Mucosa of descending colon (tissue), 3 donors: Measurements from ENCODE around the gene ACSS1. TPM values are rescaled to one million over a fixed set of nuclear protein-coding genes. Genes with fewer than 3 reads are reported as not detected.

Source experiments
- ATAC-seq: fragments of 200-7000 bp; cut with Tn5 transposase; one replicate; pipeline ENCODE4 v1.9.1; 2020; ENCODE audit warnings: mild to moderate bottlenecking, moderate library complexity
- DNase-seq, 3 donors: peaks; one replicate each; pipeline ENCODE4 v3.0.0-alpha.2; 2020
- H3K36me3 ChIP-seq: fragments of 200-600 bp; one replicate; pipeline ENCODE4 v1.8.0; 2021; ENCODE audit warnings: low read depth, mild to moderate bottlenecking
- H3K4me1 ChIP-seq: fragments of 200-600 bp; one replicate; pipeline ENCODE4 v1.8.0; 2021; ENCODE audit warnings: low read depth, mild to moderate bottlenecking
- H3K4me3 ChIP-seq: fragments of 200-600 bp; one replicate; pipeline ENCODE4 v1.8.0; 2021; ENCODE audit warnings: mild to moderate bottlenecking
- H3K9me3 ChIP-seq: fragments of 200-600 bp; one replicate; pipeline ENCODE4 v1.8.0; 2021; ENCODE audit warnings: mild to moderate bottlenecking
- intact Hi-C, 2 donors: fragments of 100-400 bp; cut with DNase I in 1 of 2; cut with micrococcal nuclease in 1 of 2; formaldehyde crosslinking; loops; one replicate each; pipeline versions ENCODE4 v1.11.0 to v1.11.1; 2022; cut with DNase I, micrococcal nuclease
- total RNA-seq, 3 donors: library from RNA; stranded (reverse); fragmentation: NEBNext Ultra II Directional in 2 of 3; extraction: Animal tissue kit (Norgen Biotek cat#: 25700) in 2 of 3; gene quantifications; one replicate each; pipeline versions ENCODE4 v1.2.1 to v1.2.4, GENCODE V29; 2021 to 2023
- TF ChIP-seq, protein P1 (sequence below): fragments of 200-600 bp; IDR thresholded peaks from one replicate; pipeline ENCODE4 v1.8.0; 2022; ENCODE audit warnings: antibody characterized with exemption, mild to moderate bottlenecking
- donor health status: DM: no; HTN: no; CAD: no; lungs with moderate emphysema.
- donor health status: DM: no; HTN: no; CAD: no.
- donor health status: DM: no; HTN: yes; CAD: no.

ACSS1 gene
- total RNA-seq, 3 donors from 2014 or later, result 29.8 to 37.9 (median 36.9) TPM

DNA sequence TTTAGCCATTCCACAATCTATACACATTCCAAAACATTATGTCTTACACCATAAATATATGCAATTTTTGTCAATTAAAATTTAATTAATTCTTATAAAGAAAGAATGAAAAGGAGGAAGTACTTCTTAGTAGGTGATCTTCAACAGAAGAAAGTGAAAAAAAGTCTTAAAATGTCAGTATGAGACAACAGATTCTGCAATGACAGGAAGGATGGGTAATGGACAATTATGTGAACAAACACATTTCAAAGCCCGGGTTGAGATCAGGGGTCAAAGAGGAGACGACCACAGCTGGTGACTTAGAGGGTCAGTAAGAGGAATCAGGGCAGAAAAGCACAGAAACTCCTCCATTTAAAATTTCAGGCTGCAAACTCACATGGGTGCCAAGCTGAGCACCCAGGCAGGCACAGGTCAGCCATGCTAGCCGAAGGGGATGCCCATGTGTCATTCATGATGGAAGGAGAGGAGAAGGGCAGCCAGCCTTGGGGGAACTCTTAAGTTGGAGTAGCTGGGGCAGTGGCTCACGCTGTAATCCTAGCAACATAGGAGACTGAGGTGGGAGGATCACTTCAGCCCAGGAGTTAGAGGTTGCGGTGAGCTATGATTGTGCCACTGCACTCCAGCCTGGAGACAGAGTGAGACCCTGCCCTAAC lies 13.0 kb upstream of the ACSS1 start:
- DNase-seq (no peak), ATAC-seq (no peak)
- intact Hi-C loops, result no loop called here

DNA sequence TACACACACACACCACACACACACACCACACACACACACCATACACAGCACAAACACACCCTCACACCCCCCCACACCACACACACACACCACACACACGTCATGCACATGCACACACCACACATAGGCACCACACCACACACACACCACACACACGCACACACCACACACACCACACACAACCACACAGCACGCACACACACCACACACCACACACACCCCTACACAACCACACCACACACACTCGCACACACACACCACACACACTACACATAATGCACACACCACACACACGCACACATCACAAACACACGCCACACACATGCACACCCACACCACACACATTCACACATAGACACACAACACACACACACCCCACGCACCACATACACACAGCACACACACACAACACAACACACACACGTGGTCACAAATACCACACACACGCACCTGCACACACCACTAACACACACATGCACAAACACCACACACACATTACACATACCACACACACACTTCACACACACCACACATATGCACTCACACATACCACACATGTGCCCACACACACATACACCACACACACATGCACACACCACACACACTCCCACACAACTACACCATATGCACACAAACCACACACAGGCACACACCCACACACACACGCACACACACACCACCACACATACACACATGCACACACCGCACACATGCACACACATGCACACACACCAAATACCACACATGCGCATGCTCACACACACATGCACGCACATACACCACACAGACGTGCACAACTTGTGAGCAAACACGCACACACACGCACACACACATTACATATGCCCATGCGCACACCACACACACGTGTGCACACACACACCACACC lies 9.4 kb upstream of the ACSS1 start:
- ATAC-seq (no peak), DNase-seq (peak in 1 of 3 donors; percentile 13)
- intact Hi-C loops, result loop anchor here in 1 of 2 donors (2.0 kb wide), 1 partner anchor 73 kb away; no protein-coding TSS in a partner anchor
- no peak overlapping the region for H3K4me3 ChIP-seq
- peaks cover 7% of the 10 kb centered on the region for H3K4me1 ChIP-seq
- TF ChIP-seq, protein P1, sequence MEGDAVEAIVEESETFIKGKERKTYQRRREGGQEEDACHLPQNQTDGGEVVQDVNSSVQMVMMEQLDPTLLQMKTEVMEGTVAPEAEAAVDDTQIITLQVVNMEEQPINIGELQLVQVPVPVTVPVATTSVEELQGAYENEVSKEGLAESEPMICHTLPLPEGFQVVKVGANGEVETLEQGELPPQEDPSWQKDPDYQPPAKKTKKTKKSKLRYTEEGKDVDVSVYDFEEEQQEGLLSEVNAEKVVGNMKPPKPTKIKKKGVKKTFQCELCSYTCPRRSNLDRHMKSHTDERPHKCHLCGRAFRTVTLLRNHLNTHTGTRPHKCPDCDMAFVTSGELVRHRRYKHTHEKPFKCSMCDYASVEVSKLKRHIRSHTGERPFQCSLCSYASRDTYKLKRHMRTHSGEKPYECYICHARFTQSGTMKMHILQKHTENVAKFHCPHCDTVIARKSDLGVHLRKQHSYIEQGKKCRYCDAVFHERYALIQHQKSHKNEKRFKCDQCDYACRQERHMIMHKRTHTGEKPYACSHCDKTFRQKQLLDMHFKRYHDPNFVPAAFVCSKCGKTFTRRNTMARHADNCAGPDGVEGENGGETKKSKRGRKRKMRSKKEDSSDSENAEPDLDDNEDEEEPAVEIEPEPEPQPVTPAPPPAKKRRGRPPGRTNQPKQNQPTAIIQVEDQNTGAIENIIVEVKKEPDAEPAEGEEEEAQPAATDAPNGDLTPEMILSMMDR, result no peak
- H3K9me3 ChIP-seq, result no peaks in the 10 kb centered on the region
- no peaks in the 10 kb centered on the region for H3K36me3 ChIP-seq

More for the DNA sequence above, 13.0 kb upstream of the ACSS1 start:
- Histone ChIP-seq H3K4me3 (no peak overlapping the region), H3K4me1 (no peaks in the 10 kb centered on the region), H3K9me3 (no peaks in the 10 kb centered on the region), H3K36me3 (no peaks in the 10 kb centered on the region)
- TF ChIP-seq, protein P1, result no peak

DNA sequence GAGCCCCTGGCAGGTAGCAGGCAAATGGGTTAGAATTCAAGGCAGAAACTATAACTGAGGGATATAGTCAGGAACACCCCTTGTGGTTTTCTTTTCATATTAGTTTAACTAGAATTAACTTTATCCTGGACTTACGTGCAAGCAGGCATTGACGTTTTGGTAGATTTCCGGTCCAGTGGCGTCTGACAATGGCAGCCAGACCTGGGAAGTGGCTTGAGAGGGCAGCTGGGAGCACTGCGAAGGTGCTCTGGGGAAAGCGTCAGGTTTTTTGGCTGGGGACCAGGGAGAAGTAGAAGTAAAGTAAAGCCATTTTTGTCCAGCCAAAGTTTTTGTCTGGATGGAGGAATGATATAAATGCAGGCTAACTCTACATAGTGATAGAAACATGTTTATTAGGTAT lies 8.4 kb upstream of the ACSS1 start:
- Histone ChIP-seq H3K9me3 (no peaks in the 10 kb centered on the region), H3K4me3 (no peak overlapping the region), H3K36me3 (no peaks in the 10 kb centered on the region), H3K4me1 (peaks cover 7% of the 10 kb centered on the region)
- TF ChIP-seq, protein P1, result no peak
- intact Hi-C loops, result loop anchor here in 1 of 2 donors (2.0 kb wide), 1 partner anchor 72 kb away; no protein-coding TSS in a partner anchor
- ATAC-seq (no peak), DNase-seq (peak in 1 of 3 donors; percentile 9)

DNA sequence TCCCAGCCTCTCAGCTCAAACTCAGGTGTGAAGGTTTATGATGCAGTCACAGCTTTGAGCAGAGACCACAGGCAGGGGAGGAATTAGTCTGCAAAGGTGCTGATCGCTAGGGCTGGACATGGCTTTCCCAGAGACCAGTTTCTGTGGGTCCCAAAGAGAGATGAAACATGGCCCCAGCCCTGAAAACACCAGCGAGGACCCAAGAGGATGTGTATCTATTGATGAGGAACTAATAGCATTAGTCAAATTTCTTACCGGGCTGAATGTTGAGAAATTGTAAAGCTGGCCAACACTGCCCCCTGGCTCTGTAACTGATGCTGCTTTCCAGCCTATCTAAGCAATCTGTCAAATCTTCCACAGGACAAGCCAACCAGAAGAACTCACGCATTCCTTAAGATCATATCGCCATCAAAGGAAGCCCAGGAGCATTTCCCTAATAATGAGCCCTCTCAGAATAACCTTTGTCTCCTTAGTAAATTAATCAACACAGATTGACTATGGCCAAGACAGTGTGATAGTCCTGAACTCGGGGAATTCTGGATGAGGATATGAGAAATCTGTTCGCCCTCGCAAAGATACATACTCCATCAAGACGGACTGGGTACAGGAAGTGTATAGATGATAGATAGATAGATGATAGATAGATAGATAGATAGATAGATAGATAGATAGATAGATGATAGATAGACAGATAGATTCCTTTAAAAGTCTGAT lies 7.8 kb upstream of the ACSS1 start:
- no peaks in the 10 kb centered on the region for H3K36me3 ChIP-seq
- no peak overlapping the region for H3K4me3 ChIP-seq
- ATAC-seq (peak; percentile 79), DNase-seq (peak in 2 of 3 donors; percentile 64 to 87)
- H3K4me1 ChIP-seq, result peaks cover 7% of the 10 kb centered on the region
- H3K9me3 ChIP-seq, result no peaks in the 10 kb centered on the region
- TF ChIP-seq, protein P1, result no peak
- intact Hi-C loops, result loop anchor here (2.0 kb wide), 1 partner anchor 71 kb away; no protein-coding TSS in a partner anchor

DNA sequence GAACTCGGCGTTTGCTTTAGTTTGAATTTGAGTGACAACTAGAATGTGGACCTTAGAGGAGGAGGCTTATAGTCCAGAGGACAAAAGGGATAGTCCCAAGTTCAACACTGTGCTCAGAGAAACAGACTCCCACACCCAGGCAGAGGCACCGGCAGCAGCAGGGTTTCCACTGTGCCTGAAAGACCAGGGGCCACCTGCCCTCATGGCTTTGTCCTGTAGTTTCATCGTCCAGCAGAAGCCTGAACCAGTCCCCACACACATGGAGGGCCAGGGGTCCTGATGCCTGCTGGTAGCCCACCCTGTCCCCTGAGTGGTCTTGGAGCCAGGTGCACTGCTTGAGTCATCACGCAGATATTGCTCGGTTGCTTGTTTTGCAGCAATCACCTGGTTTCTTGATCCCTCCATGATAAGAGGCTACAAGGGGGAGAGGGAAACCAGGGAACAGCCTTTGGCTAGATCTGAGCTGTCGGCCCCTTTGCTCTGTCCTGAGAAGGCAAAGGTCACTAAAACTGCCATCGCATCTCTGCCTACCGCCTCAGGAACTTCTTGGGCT lies 7.2 kb upstream of the ACSS1 start:
- Histone ChIP-seq H3K36me3 (no peaks in the 10 kb centered on the region), H3K4me3 (no peak overlapping the region), H3K4me1 (peaks cover 7% of the 10 kb centered on the region), H3K9me3 (no peaks in the 10 kb centered on the region)
- intact Hi-C loops, result loop anchor here in 1 of 2 donors (2.0 kb wide), 1 partner anchor 70 kb away; no protein-coding TSS in a partner anchor
- DNase-seq (peak in 1 of 3 donors; percentile 29), ATAC-seq (peak; percentile 44)
- TF ChIP-seq, protein P1, result no peak
